GM12872 (cell line): Measurements from ENCODE around the gene LRRN2.

Experiments used
- TF ChIP-seq, protein P1 (sequence below): IDR thresholded peaks from 3 replicates; pipeline ENCODE4 v1.5.1; 2011; ENCODE audit warnings: low read depth, mild to moderate bottlenecking, low read length, moderate library complexity; ENCODE audit not compliant: insufficient read depth

LRRN2 gene

GRCh38 chr1:204613636-204614035 lies 71.9 kb downstream of the LRRN2 start:
- TF ChIP-seq, protein P1, sequence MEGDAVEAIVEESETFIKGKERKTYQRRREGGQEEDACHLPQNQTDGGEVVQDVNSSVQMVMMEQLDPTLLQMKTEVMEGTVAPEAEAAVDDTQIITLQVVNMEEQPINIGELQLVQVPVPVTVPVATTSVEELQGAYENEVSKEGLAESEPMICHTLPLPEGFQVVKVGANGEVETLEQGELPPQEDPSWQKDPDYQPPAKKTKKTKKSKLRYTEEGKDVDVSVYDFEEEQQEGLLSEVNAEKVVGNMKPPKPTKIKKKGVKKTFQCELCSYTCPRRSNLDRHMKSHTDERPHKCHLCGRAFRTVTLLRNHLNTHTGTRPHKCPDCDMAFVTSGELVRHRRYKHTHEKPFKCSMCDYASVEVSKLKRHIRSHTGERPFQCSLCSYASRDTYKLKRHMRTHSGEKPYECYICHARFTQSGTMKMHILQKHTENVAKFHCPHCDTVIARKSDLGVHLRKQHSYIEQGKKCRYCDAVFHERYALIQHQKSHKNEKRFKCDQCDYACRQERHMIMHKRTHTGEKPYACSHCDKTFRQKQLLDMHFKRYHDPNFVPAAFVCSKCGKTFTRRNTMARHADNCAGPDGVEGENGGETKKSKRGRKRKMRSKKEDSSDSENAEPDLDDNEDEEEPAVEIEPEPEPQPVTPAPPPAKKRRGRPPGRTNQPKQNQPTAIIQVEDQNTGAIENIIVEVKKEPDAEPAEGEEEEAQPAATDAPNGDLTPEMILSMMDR: no peak

- TF ChIP-seq, protein P1: no peak
Observed at GRCh38 chr1:204612326-204612725, 73.2 kb downstream of the LRRN2 start.

DNA sequence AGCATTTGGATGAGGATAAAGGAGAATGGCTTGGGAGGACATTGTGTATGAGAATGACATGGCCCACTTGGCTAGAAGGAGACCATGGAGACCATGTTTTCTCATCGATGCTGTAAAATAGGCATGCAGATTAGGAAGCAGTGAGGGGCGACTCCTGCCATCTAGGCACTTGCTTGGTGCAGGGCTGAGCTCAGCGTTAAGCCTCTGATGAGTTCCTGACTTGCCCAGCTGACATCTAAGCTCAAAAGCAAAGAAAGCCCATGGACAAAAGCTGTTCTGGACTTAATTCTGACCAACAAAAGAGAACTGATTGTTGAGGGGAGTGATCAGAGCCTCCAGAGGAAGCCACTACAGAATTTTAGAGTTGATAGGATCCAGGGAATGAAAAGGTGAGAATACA lies 74.5 kb downstream of the LRRN2 start:
- TF ChIP-seq, protein P1: no peak

DNA sequence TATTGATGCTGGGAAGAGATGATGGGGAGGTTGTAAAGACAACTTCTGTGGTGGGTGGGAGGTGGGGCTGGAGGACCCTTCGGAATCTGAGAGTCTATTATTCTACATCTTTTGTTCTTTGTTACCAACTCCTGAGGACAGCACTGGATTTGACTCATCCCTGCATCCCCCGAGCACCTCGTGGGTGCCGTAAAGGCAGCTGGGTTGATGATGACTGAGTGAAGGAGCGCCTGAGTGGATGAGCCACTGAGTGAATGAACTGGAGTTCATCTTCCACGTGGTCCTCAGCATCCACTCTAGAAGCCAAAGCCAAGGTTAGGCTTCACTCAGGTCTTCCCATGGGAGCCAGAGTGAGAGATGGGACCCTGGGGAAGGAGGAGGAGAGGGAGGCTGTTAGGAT lies 77.6 kb downstream of the LRRN2 start:
- TF ChIP-seq, protein P1: no peak

GRCh38 chr1:204605791-204606190 lies 79.7 kb downstream of the LRRN2 start:
- TF ChIP-seq, protein P1: no peak

DNA sequence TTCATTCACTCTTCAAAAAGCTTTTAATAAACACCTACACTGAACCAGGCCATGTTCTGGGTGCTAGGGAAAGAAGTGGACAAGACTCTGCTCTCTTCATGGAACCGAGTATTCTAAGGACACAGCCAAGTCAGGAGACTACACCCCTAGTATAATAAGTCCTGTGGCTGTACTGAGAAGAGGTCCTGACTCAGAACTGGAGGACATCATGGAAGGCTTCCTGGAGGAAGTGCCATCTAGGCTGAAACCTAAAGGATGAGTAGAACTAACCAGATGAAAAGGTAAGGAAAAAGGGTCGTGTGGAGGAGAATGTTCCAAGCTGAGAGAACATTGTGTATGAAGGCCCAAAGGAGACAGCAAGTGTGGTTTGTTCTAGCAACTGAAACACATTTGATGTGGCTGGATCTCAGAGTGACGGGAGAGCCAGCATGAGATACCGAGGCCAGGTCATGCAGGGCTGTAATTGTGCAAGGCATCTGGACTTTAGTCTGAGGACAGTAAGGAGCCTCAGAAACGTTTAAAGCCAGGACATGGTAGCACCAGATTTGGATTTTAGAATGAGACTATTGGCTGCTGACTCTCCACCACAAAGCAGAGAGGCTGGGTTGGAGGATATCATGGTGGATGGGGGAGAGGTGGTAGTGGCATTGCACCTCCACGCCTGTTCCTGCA lies 82.5 kb downstream of the LRRN2 start:
- TF ChIP-seq, protein P1: no peak

- TF ChIP-seq, protein P1: no peak
Observed at GRCh38 chr1:204602111-204602579, 83.4 kb downstream of the LRRN2 start.
